Mucosa of rectum (tissue), 2 donors: ENCODE measurements around the gene FSCN2.

Source experiments
- H3K27ac ChIP-seq, 2 donors: one replicate each; pipeline ENCODE4 v1.7.0; 2013; ENCODE audit warnings: inconsistent platforms in 2 of 2, low read depth in 2 of 2, low read length in 2 of 2
- H3K27me3 ChIP-seq, 2 donors: one replicate each; pipeline ENCODE4 v1.7.0; 2013; ENCODE audit warnings: low read length in 2 of 2; ENCODE audit not compliant: control insufficient read depth in 2 of 2, insufficient read depth in 2 of 2
- H3K36me3 ChIP-seq, 2 donors: one replicate each; pipeline ENCODE4 v1.7.0; 2013; ENCODE audit warnings: low read length in 2 of 2; ENCODE audit not compliant: control insufficient read depth in 2 of 2, insufficient read depth in 2 of 2
- H3K4me1 ChIP-seq, 2 donors: one replicate each; pipeline ENCODE4 v1.7.0; 2013; ENCODE audit warnings: low read length in 2 of 2, mild to moderate bottlenecking in 1 of 2; ENCODE audit not compliant: control insufficient read depth in 2 of 2, insufficient read depth in 2 of 2
- H3K4me3 ChIP-seq, 2 donors: one replicate each; pipeline ENCODE4 v1.7.0; 2013; ENCODE audit warnings: low read length in 2 of 2
- H3K9ac ChIP-seq, 2 donors: one replicate each; pipeline ENCODE4 v1.7.0; 2013; ENCODE audit warnings: low read length in 2 of 2, low read depth in 1 of 2, mild to moderate bottlenecking in 1 of 2
- H3K9me3 ChIP-seq, 2 donors: one replicate each; pipeline ENCODE4 v1.7.0; 2013; ENCODE audit warnings: low read length in 2 of 2; ENCODE audit not compliant: control insufficient read depth in 2 of 2
- donor health status: healthy.
- donor health status: Normal muscosa, but diverticular disease.

FSCN2 gene

GRCh38 chr17:81586096-81586495, 57.9 kb downstream of the FSCN2 start:
- H3K4me3 ChIP-seq: no peak overlapping the region
- H3K27me3 ChIP-seq: no peaks in the 10 kb centered on the region
- peaks cover 52 to 64% of the 10 kb centered on the region in 2 donors for H3K36me3 ChIP-seq
- no peak overlapping the region for H3K9ac ChIP-seq
- no peaks in the 10 kb centered on the region for H3K4me1 ChIP-seq
- H3K9me3 ChIP-seq: no peaks in the 10 kb centered on the region
- H3K27ac ChIP-seq: no peak overlapping the region
